Measurements from ENCODE around the gene CNR2.
"Not testable (repeated sequence)": the region's sequence is repeated elsewhere in the genome, so short reads cannot be mapped to it uniquely, and the experiment has no call there.

Gene CNR2

GRCh38 chr1:23916209-23917131 is 3.3 kb upstream of the CNR2 start:
- DNase-seq: peak; percentile 53

- DNase-seq: no peak
Observed at GRCh38 chr1:23915466-23915865, 2.3 kb upstream of the CNR2 start.

DNA sequence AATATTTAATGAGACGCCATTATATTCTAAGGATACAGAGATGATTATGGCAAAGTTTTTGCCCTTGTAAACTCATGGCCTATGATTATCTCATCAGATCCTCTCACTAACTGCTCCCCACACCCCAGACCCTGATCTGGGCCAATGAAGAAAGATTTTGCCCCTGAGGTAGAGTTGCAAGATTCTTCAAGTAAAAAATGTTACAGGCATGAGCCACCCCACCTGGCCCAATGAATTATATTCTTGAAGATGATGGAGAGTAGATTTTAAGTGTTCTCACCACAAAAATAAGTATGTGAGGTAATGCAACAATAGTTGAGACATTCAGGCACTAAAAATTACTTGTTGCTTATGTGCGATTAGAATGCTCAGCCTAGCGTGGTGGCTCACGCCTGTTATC is 1.8 kb upstream of the CNR2 start:
- DNase-seq: no peak

GRCh38 chr1:23911921-23912320 is 1.2 kb downstream of the CNR2 start:
- no peak for DNase-seq

- DNase-seq: no peak
Observed at GRCh38 chr1:23910553-23911246, 2.5 kb downstream of the CNR2 start.

GRCh38 chr1:23910144-23910543 is 3.0 kb downstream of the CNR2 start:
- DNase-seq: no peak

DNA sequence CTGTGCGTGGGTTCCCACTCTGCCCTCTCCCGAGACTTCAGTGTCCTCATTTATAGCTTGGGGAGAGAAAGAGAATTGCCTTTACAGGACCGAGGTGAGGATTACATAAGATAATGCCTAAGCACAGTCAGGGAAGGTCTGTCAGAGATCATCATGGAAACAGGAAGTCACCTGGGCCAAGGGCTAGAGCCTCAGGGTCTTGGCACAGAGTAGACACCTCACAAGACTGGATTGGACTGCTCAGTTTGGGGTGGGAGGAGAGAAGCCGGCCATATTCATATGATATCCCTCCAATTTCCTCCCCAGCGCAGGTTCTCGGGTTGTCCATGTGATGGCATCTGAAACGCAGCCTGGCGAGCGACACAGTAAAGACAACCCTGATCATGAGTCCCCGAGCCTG is 3.8 kb downstream of the CNR2 start:
- DNase-seq: no peak

DNA sequence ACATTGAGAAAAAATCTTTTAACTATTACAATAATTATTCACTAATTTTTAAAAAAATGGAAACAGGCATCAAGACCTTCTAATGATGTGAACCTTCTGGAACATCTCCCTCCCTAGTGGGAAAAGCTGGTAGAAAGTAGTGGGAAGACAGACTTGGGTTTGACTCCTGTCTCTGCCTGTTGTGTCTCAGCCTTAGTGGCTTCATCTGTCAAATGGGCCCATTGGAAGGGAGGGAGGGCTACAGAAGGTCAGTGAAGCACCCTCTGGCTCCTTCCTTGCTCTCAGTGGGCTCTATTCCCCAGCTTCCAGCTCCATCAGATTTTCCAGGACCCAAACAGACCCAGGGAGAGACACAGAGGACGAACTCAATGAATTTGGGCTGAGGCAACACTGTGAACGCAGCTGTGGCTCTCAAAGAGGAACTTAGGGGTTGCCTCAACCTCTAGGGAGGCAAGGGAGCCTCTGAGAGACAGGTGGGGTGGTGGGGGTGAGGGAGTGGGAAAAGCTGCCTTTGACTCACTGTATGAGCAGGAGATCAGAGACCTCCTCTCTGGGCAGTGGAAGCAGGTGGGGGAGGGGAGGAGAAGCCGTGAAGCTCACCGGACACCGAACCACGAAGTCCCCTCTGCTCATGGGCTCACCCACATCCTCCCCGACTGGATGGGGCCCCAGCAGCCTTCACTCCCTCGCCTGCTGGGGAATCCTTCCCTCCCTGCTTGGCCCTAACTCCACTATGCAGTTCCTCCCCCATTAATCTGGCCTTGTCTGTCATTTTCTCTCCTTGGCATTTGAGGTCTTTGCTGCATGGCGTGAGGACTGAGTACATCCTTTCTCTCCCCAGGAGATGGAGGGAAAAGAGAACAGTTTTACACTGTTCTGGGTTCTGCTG is 4.5 kb downstream of the CNR2 start:
- peak; percentile 21 for DNase-seq

- no peak for DNase-seq
Observed at GRCh38 chr1:23906731-23907130, 6.4 kb downstream of the CNR2 start.

GRCh38 chr1:23905461-23906025 is 7.6 kb downstream of the CNR2 start:
- DNase-seq: no peak

- DNase-seq: no peak
Observed at GRCh38 chr1:23904748-23905357, 8.3 kb downstream of the CNR2 start.

DNA sequence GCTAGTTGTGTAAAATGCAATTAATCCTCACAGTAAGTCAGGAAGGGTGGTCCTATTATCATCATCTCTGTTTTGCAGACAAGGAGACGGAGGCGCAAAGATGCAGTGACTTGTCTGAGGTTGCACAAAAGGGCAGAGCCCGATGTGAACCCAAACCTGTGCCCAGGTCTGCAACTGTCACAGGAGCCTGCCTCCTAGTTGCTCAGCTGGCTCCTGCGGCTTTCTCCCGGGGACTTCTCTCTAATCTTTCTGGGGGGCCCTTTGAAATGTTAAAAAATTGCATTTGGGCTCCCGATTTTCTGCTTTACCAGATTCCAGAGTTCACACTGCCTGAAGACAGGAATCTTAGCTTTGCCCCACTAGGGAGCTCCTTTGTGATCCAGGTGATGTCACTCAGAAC is 9.4 kb downstream of the CNR2 start:
- no peak for DNase-seq

DNA sequence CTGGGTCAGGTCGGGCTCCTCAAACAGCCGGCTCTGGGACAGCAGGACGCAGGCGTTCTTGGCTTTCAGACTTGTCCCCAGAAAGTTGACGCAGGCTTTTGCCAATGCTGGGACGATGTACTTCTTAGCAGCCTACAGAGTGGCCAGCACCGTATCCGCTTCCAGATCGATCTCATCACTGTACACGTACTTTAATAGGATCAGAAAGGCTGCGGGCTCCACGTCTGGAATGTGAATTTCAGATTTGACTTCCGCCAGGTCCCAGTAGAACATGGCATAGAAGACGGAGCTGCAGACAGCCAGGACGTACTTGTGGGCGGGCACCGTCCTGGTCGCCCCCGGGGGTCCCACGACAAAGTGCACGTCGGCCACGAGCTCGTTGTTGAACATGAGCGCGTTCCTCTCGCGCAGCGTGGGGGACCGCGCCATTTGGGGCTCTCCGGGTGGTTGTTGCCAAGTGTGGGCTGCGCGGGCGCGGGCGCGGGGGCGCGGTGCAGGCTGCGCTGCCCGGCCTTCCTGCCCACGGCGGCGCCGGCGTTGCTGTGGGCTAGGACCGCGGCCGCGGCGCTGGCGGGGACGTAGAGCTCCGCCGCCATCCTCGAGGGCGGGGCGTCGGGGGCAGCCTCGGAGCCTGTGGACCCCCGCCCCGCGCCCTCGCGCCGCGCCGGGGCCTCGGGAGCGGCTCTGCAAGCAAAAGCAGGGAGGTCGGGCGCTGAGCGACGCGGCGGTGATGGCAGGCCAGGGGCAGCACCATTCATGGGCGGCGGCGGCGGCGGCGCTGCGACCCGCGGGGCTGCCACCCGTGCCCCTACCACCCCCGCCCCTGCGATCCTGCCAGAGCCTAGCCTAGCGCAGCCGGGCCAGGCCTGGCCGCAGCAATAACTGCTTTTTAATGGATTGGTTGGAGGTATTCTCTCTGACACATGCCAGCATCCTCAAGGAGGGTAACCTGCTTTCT is 10.6 kb downstream of the CNR2 start:
- no peak for DNase-seq

DNA sequence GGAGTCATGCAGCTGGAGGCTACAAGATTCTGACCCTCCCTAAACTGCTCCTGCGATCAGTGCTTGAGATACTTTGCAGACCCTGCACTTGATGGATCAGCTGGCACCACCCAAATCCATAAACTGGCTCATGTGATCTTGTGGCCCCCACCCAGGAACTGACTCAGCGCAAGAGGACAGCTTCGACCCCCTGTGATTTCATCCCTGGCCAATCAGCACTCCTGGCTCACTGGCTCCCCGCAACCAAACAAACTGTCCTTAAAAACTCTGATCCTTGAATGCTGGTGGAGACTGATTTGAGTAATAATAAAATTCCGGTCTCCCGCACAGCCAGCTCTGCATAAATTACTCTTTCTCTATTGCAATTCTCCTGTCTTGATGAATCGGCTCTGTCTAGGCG is 13.1 kb downstream of the CNR2 start:
- DNase-seq: not testable (repeated sequence)

DNA sequence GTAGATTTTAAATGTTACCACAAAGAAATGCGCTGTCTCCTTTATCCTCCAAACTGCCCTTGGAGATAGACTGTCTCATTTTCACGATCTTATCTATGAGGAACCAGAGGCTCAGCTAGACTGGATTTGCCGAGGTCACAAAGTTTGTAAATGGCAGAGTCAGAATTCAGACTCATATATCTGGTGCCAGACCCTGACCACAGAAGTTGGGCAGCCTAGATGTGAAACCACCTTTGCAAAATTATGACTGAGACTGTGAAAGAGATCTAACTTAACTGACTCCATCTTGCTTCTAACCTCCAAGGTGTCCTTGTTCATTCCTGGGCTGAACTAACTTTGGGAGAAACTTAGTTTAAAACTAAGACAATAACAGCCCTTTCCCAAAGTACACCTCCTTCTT is 14.1 kb downstream of the CNR2 start:
- DNase-seq: no peak

GRCh38 chr1:23897083-23897482 is 16.1 kb downstream of the CNR2 start:
- DNase-seq: no peak

- no peak for DNase-seq
Observed at GRCh38 chr1:23896491-23896890, 16.7 kb downstream of the CNR2 start.

- DNase-seq: no peak
Observed at GRCh38 chr1:23895993-23896392, 17.2 kb downstream of the CNR2 start.

DNA sequence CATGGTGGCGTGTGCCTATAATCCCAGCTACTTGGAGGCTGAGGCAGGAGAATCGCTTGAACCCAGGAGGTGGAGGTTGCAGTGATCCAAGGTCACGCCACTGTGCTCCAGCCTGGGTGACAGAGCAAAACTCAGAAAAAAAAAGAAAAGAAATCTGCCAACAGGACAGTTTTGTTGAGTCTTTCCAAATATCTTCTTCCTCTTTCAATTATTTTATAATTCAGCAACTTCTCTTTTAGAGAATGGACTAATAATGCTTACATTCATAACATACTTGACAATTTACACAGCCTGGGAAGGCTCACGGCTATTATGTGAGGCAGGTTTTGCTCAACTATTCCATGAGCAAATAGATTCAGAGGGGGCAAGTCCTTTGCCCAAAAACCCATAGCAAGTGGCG is 18.1 kb downstream of the CNR2 start:
- DNase-seq: no peak

- DNase-seq: no peak
Observed at GRCh38 chr1:23889074-23889473, 24.1 kb downstream of the CNR2 start.

- no peak for DNase-seq
Observed at GRCh38 chr1:23885222-23885621, 27.9 kb downstream of the CNR2 start.
